ENCODE results near the gene CYP1A2.

The CYP1A2 gene

GRCh38 chr15:74716651-74717050 is 32.0 kb upstream of the CYP1A2 start:
- intact Hi-C loops (cut with DNase I; ENCODE audit: low total_unique reads) = no loop called here
- no peaks in the 10 kb centered on the region for H3K4me1 ChIP-seq
- H3K9me3 ChIP-seq = no peaks in the 10 kb centered on the region
- no peak for DNase-seq
- peaks cover 0 to 5% of the 10 kb centered on the region in 2 donors for H3K27me3 ChIP-seq
- no peak for TF ChIP-seq CTCF (IDR thresholded peaks at IDR 0.05)
- no peaks in the 10 kb centered on the region for H3K36me3 ChIP-seq
- no peak overlapping the region for H3K27ac ChIP-seq
- no peak overlapping the region for H3K4me3 ChIP-seq

- intact Hi-C loops (cut with DNase I; ENCODE audit: low total_unique reads) = no loop called here
- DNase-seq = no peak
- no peak overlapping the region for H3K27ac ChIP-seq
- peaks cover 0 to 17% (median 13%) of the 10 kb centered on the region in 4 donors for H3K4me1 ChIP-seq
- H3K9me3 ChIP-seq = no peaks in the 10 kb centered on the region
- no peaks in the 10 kb centered on the region for H3K36me3 ChIP-seq
- peaks cover 0 to 26% of the 10 kb centered on the region in 2 donors for H3K27me3 ChIP-seq
- no peak overlapping the region for H3K4me3 ChIP-seq
- no peak for TF ChIP-seq CTCF (IDR thresholded peaks at IDR 0.05)
Measured at GRCh38 chr15:74722591-74722990, 26.1 kb upstream of the CYP1A2 start.

GRCh38 chr15:74723187-74723586 is 25.5 kb upstream of the CYP1A2 start:
- H3K4me3 ChIP-seq = no peak overlapping the region
- H3K36me3 ChIP-seq = no peaks in the 10 kb centered on the region
- TF ChIP-seq CTCF (IDR thresholded peaks at IDR 0.05) = no peak
- H3K27ac ChIP-seq = no peak overlapping the region
- DNase-seq = no peak
- peaks cover 0 to 17% (median 13%) of the 10 kb centered on the region in 4 donors for H3K4me1 ChIP-seq
- peaks cover 0 to 31% of the 10 kb centered on the region in 2 donors for H3K27me3 ChIP-seq
- no peaks in the 10 kb centered on the region for H3K9me3 ChIP-seq
- intact Hi-C loops (cut with DNase I; ENCODE audit: low total_unique reads) = no loop called here

GRCh38 chr15:74723754-74724334 is 24.8 kb upstream of the CYP1A2 start:
- no peak for TF ChIP-seq CTCF (IDR thresholded peaks at IDR 0.05)
- intact Hi-C loops (cut with DNase I; ENCODE audit: low total_unique reads) = no loop called here
- peaks cover 0 to 33% of the 10 kb centered on the region in 2 donors for H3K27me3 ChIP-seq
- H3K4me3 ChIP-seq = no peak overlapping the region
- H3K9me3 ChIP-seq = no peaks in the 10 kb centered on the region
- DNase-seq = no peak
- no peak overlapping the region for H3K27ac ChIP-seq
- no peaks in the 10 kb centered on the region for H3K36me3 ChIP-seq
- H3K4me1 ChIP-seq = peaks cover 0 to 17% (median 13%) of the 10 kb centered on the region in 4 donors

- H3K9me3 ChIP-seq = no peaks in the 10 kb centered on the region
- H3K4me3 ChIP-seq = no peak overlapping the region
- no peak overlapping the region for H3K27ac ChIP-seq
- peaks cover 0 to 17% (median 13%) of the 10 kb centered on the region in 4 donors for H3K4me1 ChIP-seq
- no peaks in the 10 kb centered on the region for H3K36me3 ChIP-seq
- H3K27me3 ChIP-seq = peaks cover 0 to 33% of the 10 kb centered on the region in 2 donors
- no peak for DNase-seq
- no peak for TF ChIP-seq CTCF (IDR thresholded peaks at IDR 0.05)
- intact Hi-C loops (cut with DNase I; ENCODE audit: low total_unique reads) = no loop called here
Measured at GRCh38 chr15:74724570-74725224, 23.9 kb upstream of the CYP1A2 start.

Data from tibial artery (tissue), 4 donors.